Measurements from ENCODE around the gene AP1B1.
A peak's percentile ranks its signal among the peaks of the same experiment; 100 is the strongest.

Gene AP1B1

GRCh38 chr22:29313126-29313575 lies 75.2 kb downstream of the AP1B1 start:
- no peak for DNase-seq (ENCODE audit: low read depth)

- no peak for DNase-seq (ENCODE audit: low read depth)
These were observed 75.9 kb downstream of the AP1B1 start for GRCh38 chr22:29312218-29313125.

- DNase-seq (ENCODE audit: low read depth): no peak
These were observed 76.7 kb downstream of the AP1B1 start for GRCh38 chr22:29311464-29312217.

- peak; percentile 47 for DNase-seq (ENCODE audit: low read depth)
These were observed 77.5 kb downstream of the AP1B1 start for GRCh38 chr22:29310863-29311339.

GRCh38 chr22:29310065-29310862 lies 78.1 kb downstream of the AP1B1 start:
- DNase-seq (ENCODE audit: low read depth): no peak

GRCh38 chr22:29309332-29310064 lies 78.9 kb downstream of the AP1B1 start:
- DNase-seq (ENCODE audit: low read depth): no peak

- no peak for DNase-seq (ENCODE audit: low read depth)
These were observed 79.5 kb downstream of the AP1B1 start for GRCh38 chr22:29308791-29309262.

GRCh38 chr22:29308148-29308790 lies 80.1 kb downstream of the AP1B1 start:
- DNase-seq (ENCODE audit: low read depth): no peak

- no peak for DNase-seq (ENCODE audit: low read depth)
These were observed 80.7 kb downstream of the AP1B1 start for GRCh38 chr22:29307596-29308147.

GRCh38 chr22:29306835-29307595 lies 81.4 kb downstream of the AP1B1 start:
- no peak for DNase-seq (ENCODE audit: low read depth)

- DNase-seq (ENCODE audit: low read depth): no peak
These were observed 82.1 kb downstream of the AP1B1 start, which contains the start of gene GAS2L1 for GRCh38 chr22:29306175-29306834. Gene GAS2L1 (plus strand): TSS chr22:29306650. CDS start chr22:29308106, 1,456 bp downstream.

- no peak for DNase-seq (ENCODE audit: low read depth)
These were observed 82.6 kb downstream of the AP1B1 start for GRCh38 chr22:29305836-29306174.

- DNase-seq (ENCODE audit: low read depth): no peak
These were observed 85.5 kb downstream of the AP1B1 start for GRCh38 chr22:29302681-29303465.

- DNase-seq (ENCODE audit: low read depth): no peak
These were observed 86.0 kb downstream of the AP1B1 start for GRCh38 chr22:29302402-29302680.

GRCh38 chr22:29301716-29302401 lies 86.5 kb downstream of the AP1B1 start:
- DNase-seq (ENCODE audit: low read depth): no peak

- no peak for DNase-seq (ENCODE audit: low read depth)
These were observed 87.4 kb downstream of the AP1B1 start for GRCh38 chr22:29300807-29301601.

- no peak for DNase-seq (ENCODE audit: low read depth)
These were observed 87.9 kb downstream of the AP1B1 start for GRCh38 chr22:29300467-29300806.

Data from stimulated activated CD8-positive, alpha-beta memory T cell treated with anti-CD3 and anti-CD28 coated beads, Interleukin-4, amount 100 ng/mL, for 24 hours (primary cell).